Lung microvascular endothelial cell (primary cell): Measurements from ENCODE around the gene SON. TPM values are rescaled to one million over a fixed set of nuclear protein-coding genes. Genes with fewer than 3 reads are reported as not detected.
"Not testable (repeated sequence)": the region's sequence is repeated elsewhere in the genome, so short reads cannot be mapped to it uniquely, and the experiment has no call there.

Source experiments
- DNase-seq, 2 donors: peaks; one replicate each; pipeline versions ENCODE4 v3.0.0 to v3.0.0-alpha.2; 2010; ENCODE audit warnings: low read depth in 2 of 2
- total RNA-seq: library from RNA; depleted of rRNA; stranded (reverse); fragments of >200 nt; gene quantifications from 2 replicates; pipeline ENCODE4 v1.2.1, GENCODE V29; 2014

Gene SON, protein sequence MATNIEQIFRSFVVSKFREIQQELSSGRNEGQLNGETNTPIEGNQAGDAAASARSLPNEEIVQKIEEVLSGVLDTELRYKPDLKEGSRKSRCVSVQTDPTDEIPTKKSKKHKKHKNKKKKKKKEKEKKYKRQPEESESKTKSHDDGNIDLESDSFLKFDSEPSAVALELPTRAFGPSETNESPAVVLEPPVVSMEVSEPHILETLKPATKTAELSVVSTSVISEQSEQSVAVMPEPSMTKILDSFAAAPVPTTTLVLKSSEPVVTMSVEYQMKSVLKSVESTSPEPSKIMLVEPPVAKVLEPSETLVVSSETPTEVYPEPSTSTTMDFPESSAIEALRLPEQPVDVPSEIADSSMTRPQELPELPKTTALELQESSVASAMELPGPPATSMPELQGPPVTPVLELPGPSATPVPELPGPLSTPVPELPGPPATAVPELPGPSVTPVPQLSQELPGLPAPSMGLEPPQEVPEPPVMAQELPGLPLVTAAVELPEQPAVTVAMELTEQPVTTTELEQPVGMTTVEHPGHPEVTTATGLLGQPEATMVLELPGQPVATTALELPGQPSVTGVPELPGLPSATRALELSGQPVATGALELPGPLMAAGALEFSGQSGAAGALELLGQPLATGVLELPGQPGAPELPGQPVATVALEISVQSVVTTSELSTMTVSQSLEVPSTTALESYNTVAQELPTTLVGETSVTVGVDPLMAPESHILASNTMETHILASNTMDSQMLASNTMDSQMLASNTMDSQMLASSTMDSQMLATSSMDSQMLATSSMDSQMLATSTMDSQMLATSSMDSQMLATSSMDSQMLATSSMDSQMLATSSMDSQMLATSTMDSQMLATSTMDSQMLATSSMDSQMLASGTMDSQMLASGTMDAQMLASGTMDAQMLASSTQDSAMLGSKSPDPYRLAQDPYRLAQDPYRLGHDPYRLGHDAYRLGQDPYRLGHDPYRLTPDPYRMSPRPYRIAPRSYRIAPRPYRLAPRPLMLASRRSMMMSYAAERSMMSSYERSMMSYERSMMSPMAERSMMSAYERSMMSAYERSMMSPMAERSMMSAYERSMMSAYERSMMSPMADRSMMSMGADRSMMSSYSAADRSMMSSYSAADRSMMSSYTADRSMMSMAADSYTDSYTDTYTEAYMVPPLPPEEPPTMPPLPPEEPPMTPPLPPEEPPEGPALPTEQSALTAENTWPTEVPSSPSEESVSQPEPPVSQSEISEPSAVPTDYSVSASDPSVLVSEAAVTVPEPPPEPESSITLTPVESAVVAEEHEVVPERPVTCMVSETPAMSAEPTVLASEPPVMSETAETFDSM (N-terminal part only)
- total RNA-seq: 75.4 and 88.3 TPM in 2 replicates

DNA sequence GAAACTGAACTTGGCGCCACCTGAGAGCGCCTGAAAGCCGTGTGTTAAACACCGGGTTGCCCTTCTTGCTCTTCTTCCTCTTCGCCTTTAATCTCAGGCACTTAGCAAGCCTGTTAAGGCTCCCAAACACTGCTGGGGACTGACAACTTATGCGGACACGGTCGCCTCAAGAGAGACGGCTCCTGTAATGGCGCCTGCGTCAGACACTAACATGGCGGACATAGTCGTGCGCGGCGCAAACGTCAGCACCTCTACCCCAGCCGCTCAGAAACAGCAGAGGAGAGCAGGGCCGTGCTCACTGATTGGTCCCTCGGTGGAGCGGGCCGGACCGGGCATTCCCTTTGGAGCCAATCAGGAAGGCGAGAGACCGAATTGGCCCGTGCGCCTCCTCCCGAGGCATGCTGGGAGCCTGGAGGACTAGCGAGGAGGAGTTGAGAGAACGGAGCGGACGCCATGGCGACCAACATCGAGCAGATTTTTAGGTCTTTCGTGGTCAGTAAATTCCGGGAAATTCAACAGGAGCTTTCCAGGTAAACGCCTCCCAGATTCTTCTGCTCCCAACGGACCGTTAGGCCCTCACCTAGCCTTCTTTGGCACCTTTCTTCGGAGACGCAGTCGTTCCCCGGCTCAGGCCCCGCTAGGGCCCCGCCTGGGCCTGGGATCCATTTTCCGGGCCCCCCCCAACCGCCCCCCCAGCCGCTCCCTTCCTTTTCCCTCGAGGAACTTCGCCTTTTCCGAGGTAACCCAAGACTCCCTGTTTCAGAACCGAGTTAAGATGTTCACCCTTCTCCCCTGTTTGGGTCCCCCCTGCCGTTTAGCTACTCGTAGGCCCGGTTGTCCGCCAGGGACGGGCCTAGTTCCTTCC is at the start of gene SON:
TSS of gene SON (plus strand) at position 399 of the 865 bp plus-strand sequence. CDS start at position 454, 55 bp downstream.
- peak; percentile 99 to 100 for DNase-seq

DNA sequence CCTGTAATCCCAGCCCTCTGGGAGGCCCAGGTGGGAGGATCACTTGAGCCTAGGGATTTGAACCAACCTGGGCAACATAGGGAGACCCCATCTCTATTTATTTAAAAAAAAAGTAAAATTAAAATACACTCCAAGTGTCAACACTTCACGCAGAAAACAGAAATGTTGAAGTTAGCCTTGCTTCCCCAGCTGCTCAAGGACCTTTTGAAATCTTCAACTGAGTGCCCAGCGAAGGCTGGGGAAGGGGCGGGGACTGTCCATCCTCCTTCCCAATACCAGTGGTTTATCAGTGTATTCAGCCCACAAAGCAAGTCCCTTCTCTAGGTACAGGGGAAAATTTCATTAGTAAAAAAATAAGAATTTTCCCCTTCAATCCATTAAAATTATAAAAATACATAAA is 49.1 kb upstream of the SON start:
- no peak for DNase-seq

DNA sequence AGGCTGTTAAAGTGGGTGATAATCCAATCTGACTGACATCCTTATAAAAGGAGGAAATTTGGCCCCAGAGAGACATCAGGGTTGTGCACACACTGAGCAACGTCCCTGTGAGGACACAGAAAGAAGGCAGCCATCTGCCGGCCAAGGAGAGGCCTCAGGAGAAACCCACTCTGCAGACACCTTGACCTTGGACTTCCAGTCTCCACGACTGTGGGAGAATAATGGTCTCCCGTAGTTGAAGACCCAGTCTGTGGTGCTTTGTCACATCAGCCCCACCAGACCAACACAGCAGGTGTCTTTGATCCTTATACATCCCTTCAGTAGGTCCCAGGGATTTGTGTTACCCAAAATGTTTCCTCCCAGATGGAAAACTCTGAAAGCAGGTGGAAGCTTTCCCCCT is 47.1 kb upstream of the SON start:
- no peak for DNase-seq

DNA sequence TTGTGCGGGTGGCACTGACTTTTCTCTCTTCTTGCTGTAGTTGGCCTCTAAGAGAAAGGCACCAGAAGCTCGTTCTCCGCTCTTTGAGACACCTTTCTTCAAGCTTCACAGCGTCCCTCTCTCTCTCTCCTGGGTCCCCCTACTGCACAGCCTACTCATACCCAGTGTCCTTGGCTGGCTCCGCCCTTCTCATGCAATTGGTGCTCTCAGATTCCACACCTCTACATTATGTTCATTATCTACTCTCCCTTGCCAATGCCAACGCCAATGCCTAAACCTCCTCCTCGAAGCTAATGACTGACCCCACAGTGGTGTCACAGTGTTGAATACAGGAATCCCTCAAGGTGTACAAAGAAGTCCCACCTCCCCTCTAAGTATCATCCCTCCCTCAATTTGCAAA is 46.5 kb upstream of the SON start:
- DNase-seq: no peak

DNA sequence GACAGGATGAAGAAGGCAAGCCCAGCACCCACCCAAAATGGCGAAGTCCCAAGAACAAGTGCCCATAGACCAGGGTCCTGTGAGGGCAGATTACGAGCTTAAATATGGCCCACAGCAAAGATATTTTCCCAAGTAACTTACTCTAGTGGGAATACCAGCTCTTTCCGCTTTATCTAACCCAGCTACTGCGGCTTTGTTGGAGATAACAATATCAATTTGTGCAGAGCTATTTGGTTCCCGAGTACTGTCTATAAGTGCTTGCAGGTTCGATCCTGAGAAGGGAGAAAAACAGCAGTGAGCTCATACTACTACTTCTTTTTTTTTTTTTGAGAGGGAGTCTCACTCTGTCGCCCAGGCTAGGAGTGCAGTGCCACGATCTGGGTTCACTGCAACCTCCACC is 37.0 kb upstream of the SON start:
- DNase-seq: no peak

DNA sequence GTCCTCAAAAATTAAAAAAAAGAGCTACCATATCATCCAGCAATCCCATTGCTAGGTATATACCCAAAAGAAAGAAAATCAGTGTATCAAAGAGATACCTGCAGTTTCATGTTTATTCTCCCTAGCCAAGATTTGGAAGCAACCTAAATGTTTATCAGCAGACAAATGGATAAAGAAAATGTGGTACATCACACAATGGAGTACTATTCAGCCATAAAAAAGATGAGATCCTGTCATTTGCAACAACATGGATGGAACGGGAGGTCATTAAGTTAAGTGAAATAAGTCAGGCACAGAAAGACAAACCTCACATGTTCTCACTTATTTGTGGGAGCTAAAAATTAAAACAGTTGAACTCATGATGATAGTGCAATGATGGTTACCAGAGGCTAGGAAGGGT is 35.8 kb upstream of the SON start:
- not testable (repeated sequence) for DNase-seq

DNA sequence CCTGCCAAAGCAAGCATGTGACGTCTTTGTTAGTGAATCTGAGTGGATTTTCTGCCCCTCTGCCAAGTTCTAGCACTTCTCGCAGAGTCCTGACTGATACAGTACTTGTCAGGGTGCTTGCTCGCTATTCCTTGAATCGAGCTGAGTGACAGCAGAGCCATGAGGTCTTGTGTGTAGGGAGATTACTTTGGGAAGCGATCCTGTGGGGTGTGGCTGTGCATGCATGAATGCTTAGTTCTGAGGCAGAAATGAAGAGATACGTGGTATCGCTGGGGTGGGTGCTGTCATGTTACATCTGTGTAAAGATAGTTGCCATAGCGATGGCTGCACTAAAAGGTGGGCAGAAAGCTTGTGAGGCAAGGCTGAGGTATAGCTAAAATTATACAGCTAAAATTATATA is 32.0 kb upstream of the SON start:
- no peak for DNase-seq

DNA sequence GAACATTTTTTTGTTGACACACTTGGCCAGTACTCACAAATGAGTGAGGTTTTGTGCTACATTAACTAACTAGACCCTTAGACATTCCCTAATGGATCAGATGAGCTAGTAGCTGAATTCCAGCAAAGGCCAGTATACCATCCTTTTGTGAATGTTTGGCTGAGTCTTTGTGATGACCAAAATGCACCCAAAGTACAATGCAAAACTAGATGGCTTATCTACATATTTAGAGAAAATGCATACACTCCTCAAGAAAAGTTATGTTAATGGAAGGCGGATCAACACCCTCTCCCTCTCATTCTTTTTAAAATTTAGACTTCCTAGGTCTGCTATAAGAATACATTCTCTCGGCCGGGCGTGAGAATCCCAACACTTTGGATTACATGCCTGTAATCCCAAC is 31.2 kb upstream of the SON start:
- DNase-seq: no peak

DNA sequence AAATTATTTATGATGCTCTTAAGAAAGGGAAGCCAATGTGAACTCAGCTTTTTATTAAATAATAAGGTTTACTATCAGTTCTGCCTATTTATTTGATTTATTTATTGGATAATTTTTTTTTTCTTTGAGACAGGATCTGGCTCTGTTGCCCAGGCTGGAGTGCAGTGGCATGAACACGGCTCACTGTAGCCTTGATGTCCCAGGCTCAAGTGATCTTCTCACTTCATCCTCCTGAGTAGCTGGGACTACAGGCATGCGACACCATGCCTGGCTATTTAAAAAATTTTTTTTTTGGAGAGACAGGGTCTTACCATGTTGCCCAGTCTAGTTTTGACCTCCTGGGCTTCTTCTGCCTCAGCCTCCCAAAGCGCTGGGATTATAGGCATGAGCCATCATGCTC is 30.4 kb upstream of the SON start:
- no peak for DNase-seq

DNA sequence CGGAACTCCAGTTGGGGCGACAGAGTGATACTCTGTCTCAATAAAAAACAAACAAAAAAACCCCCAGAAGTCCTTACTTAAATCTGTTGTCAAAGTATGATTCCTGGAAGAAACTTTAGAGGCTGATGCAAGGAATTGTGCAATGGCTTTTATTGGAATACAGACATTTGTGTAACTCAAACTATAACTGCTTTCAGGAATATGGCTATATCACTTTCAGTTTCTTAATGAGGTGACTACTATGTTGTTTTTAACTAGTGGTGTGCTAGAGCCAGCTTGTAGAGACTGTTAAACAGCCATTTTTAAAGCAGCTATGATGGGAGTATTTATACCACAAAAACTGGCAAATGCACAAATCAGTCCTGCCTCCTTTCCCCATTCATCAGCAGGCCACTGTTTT is 28.6 kb upstream of the SON start:
- no peak for DNase-seq

DNA sequence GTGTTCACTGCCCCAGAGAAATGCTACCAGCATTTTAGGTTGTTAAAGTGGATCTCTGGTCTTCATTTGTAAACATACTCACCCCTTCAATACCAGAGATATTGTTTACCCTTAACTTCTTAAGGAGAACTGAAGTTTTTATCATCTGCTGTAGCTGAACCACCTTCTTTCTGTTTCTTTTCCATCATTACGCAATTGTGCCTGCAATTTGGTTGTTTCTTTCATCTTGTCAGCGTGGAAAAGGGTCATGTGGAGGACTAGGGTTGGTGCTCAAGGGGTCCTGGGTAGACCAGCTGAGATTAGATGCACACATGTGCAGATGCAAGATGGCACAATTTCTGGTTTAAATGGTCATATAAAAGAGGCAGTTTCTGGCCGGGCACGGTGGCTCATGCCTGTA is 23.9 kb upstream of the SON start:
- no peak for DNase-seq

DNA sequence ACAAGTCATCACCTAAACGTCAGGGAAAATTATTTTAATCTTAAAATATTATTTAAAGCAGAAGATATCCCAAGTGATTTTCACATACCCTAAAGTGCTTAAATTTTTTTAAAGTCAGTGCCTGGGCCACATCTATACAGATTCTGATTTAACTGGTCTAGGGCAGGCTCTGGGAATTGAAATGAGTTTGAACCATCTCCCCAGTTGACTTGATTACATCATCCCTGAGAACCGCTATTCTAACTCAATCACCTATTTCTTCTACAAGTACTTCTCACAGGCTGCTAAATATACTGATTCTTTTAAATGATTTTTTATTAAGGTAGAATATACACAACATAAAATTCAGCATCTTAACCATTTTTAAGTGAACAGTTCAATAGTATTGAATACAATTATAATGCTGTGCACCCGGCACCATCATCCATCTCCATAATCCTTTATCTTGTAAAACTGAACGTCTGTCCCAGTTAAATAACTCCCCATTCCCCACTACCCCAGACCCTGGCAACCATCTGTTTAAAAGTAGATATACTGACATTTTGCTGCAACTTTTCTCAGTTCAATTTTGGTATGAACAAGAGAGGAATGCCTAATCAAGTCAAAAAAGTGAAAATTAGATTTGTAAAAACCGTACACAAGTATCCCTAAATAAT is 20.4 kb upstream of the SON start:
- no peak for DNase-seq

DNA sequence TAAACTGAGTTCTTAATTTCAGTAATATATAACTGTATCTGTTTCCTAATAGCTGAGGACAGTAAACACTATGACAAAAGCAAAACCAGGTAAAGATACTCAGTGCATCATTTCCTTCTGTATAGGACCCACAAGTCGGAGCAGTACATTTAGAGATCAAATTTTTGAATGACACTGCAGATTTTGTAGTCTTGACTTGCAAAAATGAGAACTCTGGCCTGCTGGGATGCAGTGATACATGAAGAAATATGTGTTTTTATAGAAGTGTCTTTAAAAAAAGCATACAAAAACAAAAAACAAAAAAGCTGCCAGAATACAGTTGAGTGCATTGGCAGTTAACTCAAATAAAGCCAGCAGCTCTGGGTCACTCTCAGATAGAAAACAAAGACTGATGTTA is 19.9 kb upstream of the SON start:
- DNase-seq: no peak

DNA sequence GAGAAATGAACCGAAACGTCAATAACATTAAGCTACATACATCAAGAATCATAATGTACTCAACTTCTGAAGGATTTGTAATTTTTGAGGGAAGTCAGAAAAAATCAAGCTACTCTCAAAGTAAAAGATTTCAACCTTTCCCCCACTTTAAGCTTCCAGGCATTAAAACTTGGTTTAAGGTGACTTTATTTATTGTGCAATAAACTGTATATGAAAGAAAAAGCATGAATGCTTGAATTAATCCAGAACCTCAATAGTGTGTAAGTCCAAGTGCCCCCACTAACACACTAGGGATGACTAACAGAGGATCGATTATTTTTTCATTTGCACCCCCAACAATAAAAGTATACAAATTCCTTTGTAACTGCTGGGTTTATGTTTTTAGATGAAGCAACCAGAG is 11.8 kb upstream of the SON start:
- no peak for DNase-seq

DNA sequence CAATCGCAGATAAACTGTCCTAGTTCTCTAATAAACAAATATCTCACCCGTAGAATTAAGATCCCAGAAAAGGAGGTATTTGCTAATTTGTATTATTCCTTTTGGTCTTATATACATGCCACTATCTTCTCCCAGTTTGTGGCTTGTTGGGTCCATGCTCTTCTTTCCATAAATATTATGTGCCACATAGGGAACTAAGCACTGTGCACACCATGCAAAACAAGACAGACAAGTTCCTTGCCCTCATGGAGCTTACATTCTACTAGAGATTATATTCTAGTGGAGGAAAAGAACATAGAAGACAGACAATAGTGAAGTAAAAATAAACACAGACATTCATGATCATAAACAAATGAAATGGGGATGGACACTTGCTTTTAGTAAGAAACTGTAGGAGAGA is 5.6 kb upstream of the SON start:
- DNase-seq: no peak

DNA sequence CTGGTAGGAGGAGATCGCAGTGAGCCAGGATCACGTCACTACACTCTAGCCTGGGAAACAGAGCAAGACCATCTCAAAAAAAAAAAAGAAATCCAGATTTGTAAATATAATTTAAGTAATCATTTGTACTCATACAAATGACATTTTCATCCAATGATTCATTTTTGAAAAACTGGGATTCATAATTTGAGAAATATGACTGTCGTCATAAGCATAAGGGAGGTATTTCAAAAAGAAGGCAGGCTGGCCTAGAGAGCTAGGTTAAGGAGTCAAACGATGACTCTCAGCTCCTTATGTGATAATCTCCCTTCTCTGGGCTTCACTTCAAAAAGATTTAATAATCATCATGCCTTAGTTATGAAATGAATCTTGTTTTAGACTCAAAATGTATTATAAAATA is 3.2 kb upstream of the SON start:
- DNase-seq: no peak

DNA sequence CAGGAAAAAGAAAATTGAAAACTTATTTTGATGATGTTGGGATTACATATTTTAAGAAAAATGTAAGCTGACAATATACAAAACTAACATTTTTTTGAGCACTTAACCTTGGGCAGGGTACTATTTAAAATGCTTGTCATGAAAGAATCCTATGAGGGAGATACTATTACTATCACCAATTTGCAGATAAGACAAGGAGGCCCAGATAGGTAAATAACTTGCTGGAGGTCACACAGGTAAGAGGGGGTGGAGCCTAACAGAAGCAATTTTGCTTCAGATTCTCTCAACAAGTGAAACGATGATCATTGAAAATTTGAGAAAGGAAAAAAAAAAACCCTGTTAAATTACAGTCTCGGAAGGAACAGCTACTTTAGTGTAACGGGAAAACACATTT is 2.1 kb upstream of the SON start:
- no peak for DNase-seq

DNA sequence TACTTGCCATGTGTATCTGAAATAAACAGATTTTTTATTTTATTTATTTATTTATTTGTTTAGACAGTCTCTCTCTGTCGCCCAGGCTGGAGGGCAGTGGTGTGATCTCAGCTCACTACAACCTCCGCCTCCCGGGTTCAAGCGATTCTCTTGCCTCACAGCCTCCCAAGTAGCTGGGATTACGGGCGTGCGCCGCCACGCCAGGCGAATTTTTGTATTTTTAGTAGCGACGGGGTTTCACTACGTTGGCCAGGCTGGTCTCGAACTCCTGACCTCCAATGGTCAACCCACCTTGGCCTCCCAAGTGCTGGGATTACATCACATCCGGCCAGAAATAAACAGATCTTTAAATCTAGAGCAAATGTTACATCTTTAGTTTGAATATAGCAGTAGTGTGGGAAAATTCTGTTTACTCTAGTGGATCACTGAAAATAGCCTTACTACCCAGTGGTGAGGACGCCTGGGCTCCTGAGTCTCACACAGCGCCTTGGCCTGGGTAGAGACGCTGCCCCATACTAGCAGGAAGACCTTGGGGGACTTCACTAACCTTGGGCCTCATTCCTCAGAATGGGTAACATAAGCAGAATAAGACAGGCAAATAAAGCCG is 1.6 kb upstream of the SON start:
- DNase-seq: peak; percentile 32 to 34

DNA sequence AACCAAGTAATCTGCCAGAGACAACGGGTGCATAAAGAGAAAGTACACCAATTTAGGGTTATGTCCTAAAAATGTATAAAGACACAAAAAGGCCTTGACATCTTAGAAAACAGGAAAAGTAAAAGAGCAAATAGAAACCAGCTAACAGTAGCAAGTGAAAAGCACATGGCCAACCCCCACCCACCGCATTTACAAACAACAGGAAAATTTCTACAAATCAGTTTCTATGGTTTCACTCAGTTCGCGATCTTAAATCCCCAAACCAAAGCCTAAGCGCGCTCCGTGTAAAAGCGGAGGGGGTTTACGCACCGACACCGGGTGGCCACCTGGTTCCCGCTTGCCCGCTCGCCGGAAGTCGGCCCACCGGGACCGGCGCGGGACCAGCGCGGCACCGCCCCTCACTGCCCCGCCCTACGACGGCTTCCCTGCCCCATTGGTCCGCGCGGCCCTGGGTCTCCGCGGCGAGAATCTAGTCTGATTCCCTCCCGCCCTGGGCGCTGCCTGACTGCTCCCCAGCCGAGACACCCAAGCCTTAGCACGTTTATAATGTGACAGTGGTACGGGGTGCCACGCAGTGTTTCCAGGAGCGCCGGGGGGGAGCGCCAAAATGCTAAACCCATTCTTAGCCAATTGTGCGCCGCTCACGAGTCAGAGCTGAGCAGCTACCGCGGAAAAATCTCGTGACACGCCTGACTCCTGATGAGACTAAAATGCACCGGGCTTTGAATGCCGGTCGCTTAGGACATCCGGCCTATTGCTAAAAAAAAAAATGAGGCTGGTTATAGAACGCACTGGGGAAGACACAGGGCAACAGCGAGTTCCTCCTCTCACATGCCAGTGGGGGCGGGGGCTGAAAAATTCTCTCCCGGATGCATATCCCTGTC is 840 bp upstream of the SON start, which contains the start of gene GART:
TSS of gene GART (minus strand) at position 362 of the 884 bp plus-strand sequence. CDS start 2,802 bp downstream, outside the sequence.
- DNase-seq: peak; percentile 81 to 87
